HG03175 (cell line): ENCODE results near the gene HAX1.

ENCODE experiments used
- ATAC-seq: cut with Tn5 transposase; IDR thresholded peaks from one replicate; pipeline ENCODE4 v1.9.1; 2021; ENCODE audit warnings: mild to moderate bottlenecking, moderate library complexity; ENCODE audit not compliant: unreplicated experiment

HAX1 gene

GRCh38 chr1:154324669-154325582 lies 52.5 kb downstream of the HAX1 start, which contains the start of gene ATP8B2:
TSS of gene ATP8B2 (plus strand) at chr1:154325525. CDS start at chr1:154328142, 2,617 bp downstream.
- peak; percentile 53 for ATAC-seq
